Immature natural killer cell (primary cell): ENCODE measurements around the gene C1orf159. TPM values are rescaled to one million over a fixed set of nuclear protein-coding genes. Genes with fewer than 3 reads are reported as not detected.
A peak's percentile ranks its signal among the peaks of the same experiment; 100 is the strongest.

Experiments used
- DNase-seq, 3 donors: peaks; one replicate each; pipeline ENCODE4 v3.0.0; 2022; ENCODE audit warnings: mixed read lengths in 1 of 3
- H3K27ac Mint-ChIP-seq, 6 donors: one replicate each; pipeline ENCODE4 v1.8.0; 2020; ENCODE audit warnings: mixed read lengths in 6 of 6, mild to moderate bottlenecking in 5 of 6, inconsistent platforms in 4 of 6, moderate library complexity in 3 of 6
- H3K27me3 Mint-ChIP-seq, 3 donors: one replicate each; pipeline ENCODE4 v1.8.0; 2020 to 2021; ENCODE audit warnings: low read depth in 3 of 3, mild to moderate bottlenecking in 3 of 3, mixed read lengths in 3 of 3, moderate library complexity in 3 of 3, inconsistent platforms in 1 of 3
- H3K36me3 Mint-ChIP-seq, 3 donors: one replicate each; pipeline ENCODE4 v1.8.0; 2020; ENCODE audit warnings: mixed read lengths in 3 of 3, inconsistent platforms in 2 of 3, mild to moderate bottlenecking in 2 of 3
- H3K4me1 Mint-ChIP-seq, 2 donors: one replicate each; pipeline ENCODE4 v1.8.0; 2020; ENCODE audit warnings: inconsistent platforms in 2 of 2, mild to moderate bottlenecking in 2 of 2, mixed read lengths in 2 of 2, moderate library complexity in 1 of 2
- H3K4me3 Mint-ChIP-seq, 5 donors: one replicate each; pipeline ENCODE4 v1.8.0; 2020; ENCODE audit warnings: mild to moderate bottlenecking in 5 of 5, mixed read lengths in 5 of 5, inconsistent platforms in 3 of 5, moderate library complexity in 3 of 5
- H3K9me3 Mint-ChIP-seq, 6 donors: one replicate each; pipeline ENCODE4 v1.8.0; 2020; ENCODE audit warnings: mild to moderate bottlenecking in 6 of 6, mixed read lengths in 6 of 6, inconsistent platforms in 4 of 6, moderate library complexity in 3 of 6
- polyA plus RNA-seq, 3 donors: library from polyadenylated mRNA; unstranded; fragments of 300-500 nt; fragmentation: Illumina TruSeq; gene quantifications; one replicate each; pipeline ENCODE4 v1.2.3, GENCODE V29; 2021

Gene C1orf159
- polyA plus RNA-seq, 3 donors from 2014 or later, result 0.99 to 7.5 (median 4.1) TPM

- DNase-seq, result no peak
- Mint-ChIP-seq H3K27me3 (peaks cover 4 to 10% (median 5%) of the 10 kb centered on the region in 3 donors), H3K36me3 (no peaks in the 10 kb centered on the region), H3K27ac (peak overlapping the region in 1 of 6 donors; percentile 67), H3K4me3 (peak overlapping the region in 1 of 5 donors; percentile 60), H3K9me3 (no peaks in the 10 kb centered on the region), H3K4me1 (peaks cover 8 to 10% of the 10 kb centered on the region in 2 donors)
Observed at GRCh38 chr1:1122981-1123480, 7.1 kb upstream of the C1orf159 start.

- Mint-ChIP-seq H3K27me3 (peaks cover 4 to 10% (median 5%) of the 10 kb centered on the region in 3 donors), H3K4me3 (peak overlapping the region in 3 of 5 donors; percentile 35 to 60 (median 53)), H3K27ac (peak overlapping the region in 1 of 6 donors; percentile 67), H3K36me3 (no peaks in the 10 kb centered on the region), H3K9me3 (no peaks in the 10 kb centered on the region), H3K4me1 (peaks cover 8 to 10% of the 10 kb centered on the region in 2 donors)
- DNase-seq, result peak; percentile 82 to 85 (median 83)
Observed at GRCh38 chr1:1122078-1122811, 6.4 kb upstream of the C1orf159 start.

- peaks cover 4 to 10% (median 5%) of the 10 kb centered on the region in 3 donors for H3K27me3 Mint-ChIP-seq
- H3K27ac Mint-ChIP-seq, result no peak overlapping the region
- DNase-seq, result no peak
- H3K9me3 Mint-ChIP-seq, result no peaks in the 10 kb centered on the region
- no peak overlapping the region for H3K4me3 Mint-ChIP-seq
- peaks cover 8 to 10% of the 10 kb centered on the region in 2 donors for H3K4me1 Mint-ChIP-seq
- no peaks in the 10 kb centered on the region for H3K36me3 Mint-ChIP-seq
Observed at GRCh38 chr1:1121611-1122077, 5.8 kb upstream of the C1orf159 start.

- H3K9me3 Mint-ChIP-seq, result no peaks in the 10 kb centered on the region
- H3K27ac Mint-ChIP-seq, result no peak overlapping the region
- H3K4me3 Mint-ChIP-seq, result no peak overlapping the region
- no peaks in the 10 kb centered on the region for H3K36me3 Mint-ChIP-seq
- peaks cover 4 to 10% (median 5%) of the 10 kb centered on the region in 3 donors for H3K27me3 Mint-ChIP-seq
- no peak for DNase-seq
- peaks cover 8 to 10% of the 10 kb centered on the region in 2 donors for H3K4me1 Mint-ChIP-seq
Observed at GRCh38 chr1:1120866-1121591, 5.1 kb upstream of the C1orf159 start.

GRCh38 chr1:1120096-1120495 is 4.2 kb upstream of the C1orf159 start:
- DNase-seq, result no peak

GRCh38 chr1:1119272-1119890 is 3.5 kb upstream of the C1orf159 start:
- Mint-ChIP-seq H3K9me3 (no peaks in the 10 kb centered on the region), H3K4me1 (peaks cover 12 to 17% of the 10 kb centered on the region in 2 donors), H3K27me3 (peaks cover 4 to 10% (median 5%) of the 10 kb centered on the region in 3 donors), H3K4me3 (no peak overlapping the region), H3K36me3 (no peaks in the 10 kb centered on the region), H3K27ac (no peak overlapping the region)
- no peak for DNase-seq

More at GRCh38 chr1:1120096-1120495, 4.2 kb upstream of the C1orf159 start:
- Mint-ChIP-seq H3K36me3 (no peaks in the 10 kb centered on the region), H3K27ac (no peak overlapping the region), H3K27me3 (peaks cover 4 to 10% (median 5%) of the 10 kb centered on the region in 3 donors), H3K9me3 (no peaks in the 10 kb centered on the region), H3K4me3 (no peak overlapping the region), H3K4me1 (peaks cover 9 to 10% of the 10 kb centered on the region in 2 donors)

GRCh38 chr1:1118876-1119220 is 3.0 kb upstream of the C1orf159 start:
- Mint-ChIP-seq H3K27ac (no peak overlapping the region), H3K9me3 (no peaks in the 10 kb centered on the region), H3K36me3 (no peaks in the 10 kb centered on the region), H3K4me1 (peaks cover 9 to 12% of the 10 kb centered on the region in 2 donors), H3K4me3 (no peak overlapping the region), H3K27me3 (peaks cover 2 to 5% (median 3%) of the 10 kb centered on the region in 3 donors)
- DNase-seq, result no peak

- Mint-ChIP-seq H3K9me3 (peaks cover 0 to 3% (median 0%) of the 10 kb centered on the region in 6 donors), H3K36me3 (peaks cover 0 to 3% (median 0%) of the 10 kb centered on the region in 3 donors), H3K27me3 (peaks cover 0 to 3% (median 0%) of the 10 kb centered on the region in 3 donors), H3K27ac (no peak overlapping the region), H3K4me1 (peaks cover 4 to 8% of the 10 kb centered on the region in 2 donors), H3K4me3 (peak overlapping the region in 3 of 5 donors; percentile 7 to 29 (median 12))
- no peak for DNase-seq
Observed at GRCh38 chr1:1118011-1118875, 2.4 kb upstream of the C1orf159 start.

- no peak overlapping the region for H3K27ac Mint-ChIP-seq
- peaks cover 0 to 3% (median 0%) of the 10 kb centered on the region in 6 donors for H3K9me3 Mint-ChIP-seq
- H3K27me3 Mint-ChIP-seq, result peaks cover 0 to 3% (median 0%) of the 10 kb centered on the region in 3 donors
- H3K4me3 Mint-ChIP-seq, result peak overlapping the region; percentile 25 to 51 (median 39)
- no peak for DNase-seq
- peaks cover 4 to 7% of the 10 kb centered on the region in 2 donors for H3K4me1 Mint-ChIP-seq
- H3K36me3 Mint-ChIP-seq, result peaks cover 0 to 5% (median 0%) of the 10 kb centered on the region in 3 donors
Observed at GRCh38 chr1:1117469-1117831, 1.6 kb upstream of the C1orf159 start.

GRCh38 chr1:1116701-1117468 is 996 bp upstream of the C1orf159 start:
- Mint-ChIP-seq H3K36me3 (peaks cover 0 to 5% (median 0%) of the 10 kb centered on the region in 3 donors), H3K4me1 (peaks cover 4 to 7% of the 10 kb centered on the region in 2 donors), H3K27ac (no peak overlapping the region), H3K27me3 (peaks cover 0 to 3% (median 0%) of the 10 kb centered on the region in 3 donors), H3K9me3 (peaks cover 0 to 3% (median 0%) of the 10 kb centered on the region in 6 donors), H3K4me3 (peak overlapping the region; percentile 33 to 53 (median 39))
- peak in 1 of 3 donors; percentile 32 for DNase-seq

GRCh38 chr1:1115136-1115785 is 628 bp downstream of the C1orf159 start:
- Mint-ChIP-seq H3K27me3 (peaks cover 0 to 3% (median 0%) of the 10 kb centered on the region in 3 donors), H3K36me3 (peaks cover 0 to 5% (median 0%) of the 10 kb centered on the region in 3 donors), H3K9me3 (peaks cover 0 to 3% (median 0%) of the 10 kb centered on the region in 6 donors), H3K4me1 (peaks cover 4 to 7% of the 10 kb centered on the region in 2 donors), H3K4me3 (peak overlapping the region; percentile 72 to 86 (median 76)), H3K27ac (peak overlapping the region in 1 of 6 donors; percentile 69)
- DNase-seq, result no peak

- Mint-ChIP-seq H3K36me3 (peaks cover 0 to 5% (median 0%) of the 10 kb centered on the region in 3 donors), H3K4me1 (peaks cover 4 to 7% of the 10 kb centered on the region in 2 donors), H3K9me3 (peaks cover 0 to 3% (median 0%) of the 10 kb centered on the region in 6 donors), H3K27ac (peak overlapping the region in 2 of 6 donors; percentile 11 to 21), H3K4me3 (peak overlapping the region; percentile 72 to 80 (median 76)), H3K27me3 (peaks cover 0 to 4% (median 3%) of the 10 kb centered on the region in 3 donors)
- DNase-seq, result no peak
Observed at GRCh38 chr1:1114431-1114830, 1.5 kb downstream of the C1orf159 start.
